ENCODE measurements around the gene MLIP. TPM values are rescaled to one million over a fixed set of nuclear protein-coding genes. Genes with fewer than 3 reads are reported as not detected.

MLIP gene
- total RNA-seq: not detected in 2 replicates

GRCh38 chr6:54111341-54112045, at the start of gene MLIP:
Gene MLIP (plus strand): TSS chr6:54111443. CDS start chr6:54111480, 37 bp downstream.

GRCh38 chr6:54308289-54308985, 197.2 kb downstream of the MLIP start, which contains the start of gene TINAG:
Gene TINAG (plus strand): TSS chr6:54308441. CDS start chr6:54308551, 110 bp downstream.

Other genes starting within 250 kb of the MLIP start
- not detected in 2 replicates for gene TINAG, start 197.0 kb downstream of the MLIP start, total RNA-seq

Measured in hair follicular keratinocyte (primary cell).